Esophagus muscularis mucosa (tissue), 4 donors: ENCODE measurements around the gene RHBDL1. TPM values are rescaled to one million over a fixed set of nuclear protein-coding genes. Genes with fewer than 3 reads are reported as not detected.

Source experiments
- DNase-seq: peaks from one replicate; pipeline ENCODE4 v3.0.0-alpha.2; 2017; ENCODE audit errors: extremely low spot score
- H3K27ac ChIP-seq, 4 donors: fragments of 200-600 bp; sonication (generic); replicated peaks in 1 of 4; 1 replicate in 3 of 4; 2 replicates in 1 of 4; pipeline ENCODE4 v1.5.1; 2016 to 2019; ENCODE audit warnings: mild to moderate bottlenecking in 1 of 4
- H3K27me3 ChIP-seq, 4 donors: fragments of 200-600 bp; sonication (generic); one replicate each; pipeline versions ENCODE4 v1.5.1 to v1.6.0; 2016 to 2019
- H3K36me3 ChIP-seq, 4 donors: fragments of 200-600 bp; sonication (generic); one replicate each; pipeline ENCODE4 v1.5.1; 2016 to 2019
- H3K4me1 ChIP-seq, 4 donors: fragments of 200-600 bp; sonication (generic); one replicate each; pipeline ENCODE4 v1.5.1; 2016 to 2019
- H3K4me3 ChIP-seq, 4 donors: fragments of 200-600 bp; sonication (generic); 1 replicate in 2 of 4; 2 replicates in 2 of 4; pipeline ENCODE4 v1.5.1; 2016 to 2019; ENCODE audit warnings: mild to moderate bottlenecking in 4 of 4, moderate library complexity in 1 of 4
- H3K9me3 ChIP-seq, 4 donors: fragments of 200-600 bp; sonication (generic); 1 replicate in 3 of 4; 2 replicates in 1 of 4; pipeline ENCODE4 v1.5.1; 2016 to 2019
- CTCF ChIP-seq, 3 experiments: fragments of 200-600 bp in 2 of 3; fragments of 450-650 bp in 1 of 3; sonication (generic) in 2 of 3; IDR thresholded peaks; one replicate each; pipeline ENCODE4 v1.5.1; 2017 to 2019; ENCODE audit warnings: antibody characterized with exemption in 3 of 3, mild to moderate bottlenecking in 2 of 3, moderate library complexity in 1 of 3
- EP300 ChIP-seq: sonication (generic); formaldehyde crosslinking; IDR thresholded peaks from one replicate; pipeline ENCODE4 v1.6.1; 2017; ENCODE audit warnings: antibody characterized with exemption
- POLR2A ChIP-seq: fragments of 450-650 bp; IDR thresholded peaks from one replicate; pipeline ENCODE4 v1.6.1; 2017; ENCODE audit warnings: antibody characterized with exemption, moderate library complexity, mild to moderate bottlenecking, low read depth
- POLR2AphosphoS5 ChIP-seq, 2 donors: sonication (generic); formaldehyde crosslinking; IDR thresholded peaks; one replicate each; pipeline ENCODE4 v1.6.1; 2017; ENCODE audit warnings: antibody characterized with exemption in 2 of 2
- WGBS: methylation state at CpG from one replicate; pipeline ENCODE4 v1.1.5; 2018; 5-methylcytosine and 5-hydroxymethylcytosine counted together
- intact Hi-C: fragments of 100-400 bp; cut with DNase I; formaldehyde crosslinking; loops from one replicate; pipeline ENCODE4 v1.15.1; 2023
- total RNA-seq, 4 donors: library from RNA; depleted of rRNA; stranded (reverse); fragments of >200 nt; gene quantifications; one replicate each; pipeline versions ENCODE4 v1.1.0 to v1.2.1, GENCODE V29; 2016

RHBDL1 gene
- total RNA-seq, 4 donors from 2014 or later: 0.17 to 2.0 (median 0.66) TPM

GRCh38 chr16:634996-635395 lies 40.5 kb upstream of the RHBDL1 start:
- H3K9me3 ChIP-seq: no peaks in the 10 kb centered on the region
- intact Hi-C loops: loop anchor here (5.0 kb wide), 2 partner anchors 48 to 233 kb away; partner anchors contain the start of gene DECR2
- peak overlapping the region; percentile 66 to 91 (median 82) for H3K4me3 ChIP-seq
- peaks cover 0 to 21% (median 0%) of the 10 kb centered on the region in 4 donors for H3K27me3 ChIP-seq
- DNase-seq: no peak
- no peak overlapping the region for H3K27ac ChIP-seq
- peaks cover 10 to 24% (median 19%) of the 10 kb centered on the region in 4 donors for H3K36me3 ChIP-seq
- peaks cover 34 to 52% (median 46%) of the 10 kb centered on the region in 4 donors for H3K4me1 ChIP-seq
- TF ChIP-seq POLR2A (no peak), EP300 (no peak), POLR2AphosphoS5 (IDR thresholded peaks at IDR 0.05) (no peak), CTCF (IDR thresholded peaks at IDR 0.05) (no peak)
- whole genome bisulfite sequencing: 79% methylated on average over 6 of the region's 7 CpGs

- DNase-seq: no peak
- 3% methylated on average over 20 of the region's 55 CpGs for WGBS
- intact Hi-C loops: loop anchor here (5.0 kb wide), 2 partner anchors 48 to 233 kb away; partner anchors contain the start of gene DECR2
These were observed 39.8 kb upstream of the RHBDL1 start for GRCh38 chr16:635573-636205.

GRCh38 chr16:636206-637080 lies 39.0 kb upstream of the RHBDL1 start, which contains the start of gene METTL26:
METTL26 (minus strand) TSS chr16:636305; CDS start chr16:636290, 15 bp downstream.
- intact Hi-C loops: loop anchor here (5.0 kb wide), 2 partner anchors 49 to 234 kb away; partner anchors contain the start of gene DECR2
- peaks cover 10 to 24% (median 19%) of the 10 kb centered on the region in 4 donors for H3K36me3 ChIP-seq
- peak within 1 kb of the TSS; percentile 93 to 98 (median 95) for H3K27ac ChIP-seq
- peak; percentile 98 for DNase-seq
- peaks cover 0 to 13% (median 0%) of the 10 kb centered on the region in 4 donors for H3K27me3 ChIP-seq
- 0% methylated on average over 31 of the region's 91 CpGs for WGBS
- TF ChIP-seq EP300 (no peak), CTCF (IDR thresholded peaks at IDR 0.05) (peak in 2 of 3 experiments; percentile 1 to 34), POLR2A (no peak), POLR2AphosphoS5 (IDR thresholded peaks at IDR 0.05) (peak; percentile 85 to 88)
- H3K4me3 ChIP-seq: peak within 1 kb of the TSS; percentile 66 to 91 (median 82)
- H3K9me3 ChIP-seq: no peaks in the 10 kb centered on the region
- peaks cover 22 to 49% (median 42%) of the 10 kb centered on the region in 4 donors for H3K4me1 ChIP-seq

More at GRCh38 chr16:635573-636205, 39.8 kb upstream of the RHBDL1 start:
- peaks cover 29 to 49% (median 42%) of the 10 kb centered on the region in 4 donors for H3K4me1 ChIP-seq
- TF ChIP-seq POLR2AphosphoS5 (IDR thresholded peaks at IDR 0.05): no peak
- TF ChIP-seq POLR2A: peak; percentile 8
- no peak for TF ChIP-seq CTCF (IDR thresholded peaks at IDR 0.05)
- TF ChIP-seq EP300: no peak
- peak overlapping the region; percentile 66 to 91 (median 82) for H3K4me3 ChIP-seq
- peaks cover 0 to 21% (median 0%) of the 10 kb centered on the region in 4 donors for H3K27me3 ChIP-seq
- no peaks in the 10 kb centered on the region for H3K9me3 ChIP-seq
- H3K27ac ChIP-seq: peak overlapping the region; percentile 93 to 98 (median 95)
- H3K36me3 ChIP-seq: peaks cover 10 to 24% (median 19%) of the 10 kb centered on the region in 4 donors

- peaks cover 0 to 8% (median 0%) of the 10 kb centered on the region in 4 donors for H3K27me3 ChIP-seq
- peak overlapping the region; percentile 66 to 91 (median 82) for H3K4me3 ChIP-seq
- TF ChIP-seq EP300: no peak
- no peak for TF ChIP-seq POLR2A
- TF ChIP-seq POLR2AphosphoS5 (IDR thresholded peaks at IDR 0.05): no peak
- intact Hi-C loops: loop anchor here (5.0 kb wide), 2 partner anchors 50 to 235 kb away; partner anchors contain the start of gene DECR2
- H3K4me1 ChIP-seq: peaks cover 23 to 57% (median 45%) of the 10 kb centered on the region in 4 donors
- WGBS: 39% methylated on average over 18 of the region's 53 CpGs
- H3K9me3 ChIP-seq: no peaks in the 10 kb centered on the region
- H3K36me3 ChIP-seq: peaks cover 10 to 24% (median 19%) of the 10 kb centered on the region in 4 donors
- peak; percentile 98 for DNase-seq
- H3K27ac ChIP-seq: peak overlapping the region; percentile 93 to 98 (median 95)
These were observed 38.1 kb upstream of the RHBDL1 start for GRCh38 chr16:637081-638018.
